K562 (cell line): ENCODE results near the gene FBXW10. TPM values are rescaled to one million over a fixed set of nuclear protein-coding genes. Genes with fewer than 3 reads are reported as not detected.
"Not testable (repeated sequence)": the region's sequence is repeated elsewhere in the genome, so short reads cannot be mapped to it uniquely, and the experiment has no call there.

Experiments
- ATAC-seq: fragments of 200-7000 bp; cut with Tn5 transposase; 3 replicates; pipeline ENCODE4 v1.9.1; 2020; ENCODE audit warnings: moderate library complexity
- BruUV-seq: library from RNA; stranded (reverse); fragments of 400-500 nt; replicated peaks from 2 replicates; lab custom pipeline; 2021; lab: Mats Ljungman, UMichigan
- CTCF ChIA-PET: fragments of 300-600 bp; formaldehyde crosslinking; extraction: SDS; loops from one replicate; lab custom pipeline; 2021; ENCODE audit warnings: low intra/inter-chr PET ratio; lab: Yijun Ruan, JAX
- POLR2A ChIA-PET: fragments of 300-600, 350-650 bp; sonication (Branson Sonifier 250); formaldehyde crosslinking; extraction: SDS; loops from one replicate; lab custom pipeline; 2021; ENCODE audit warnings: antibody characterized with exemption, inconsistent platforms; lab: Yijun Ruan, JAX
- DNase-seq, 4 experiments: peaks; one replicate each; pipeline versions ENCODE4 v3.0.0 to v3.0.0-alpha.2; 2011 to 2018; ENCODE audit warnings: low spot score in 3 of 4, mixed read lengths in 3 of 4; ENCODE audit errors: extremely low read depth in 1 of 4
- FAIRE-seq: peaks from 2 replicates; lab custom pipeline; 2011; peaks lifted over from hg19 to GRCh38; lab: Jason Lieb, UNC
- H2AFZ ChIP-seq: 2 replicates; pipeline ENCODE4 v1.6.0; 2011; ENCODE audit warnings: low read depth, low read length, control low read depth, inconsistent platforms
- H3K27ac ChIP-seq: fragments of 200-600 bp; 3 replicates; pipeline ENCODE4 v1.8.0; 2011; ENCODE audit warnings: low read depth, mild to moderate bottlenecking, control low read depth, inconsistent platforms, low read length, moderate library complexity, mixed read lengths; ENCODE audit errors: extremely low read depth
- H3K27me3 ChIP-seq, 2 experiments: fragments of 300-600 bp in 1 of 2; 2 replicates in 1 of 2; 3 replicates in 1 of 2; pipeline versions ENCODE4 v1.6.0 to v1.8.0; 2011; ENCODE audit warnings: inconsistent platforms in 2 of 2, low read length in 2 of 2, mild to moderate bottlenecking in 1 of 2, mixed read lengths in 1 of 2, moderate library complexity in 1 of 2; ENCODE audit not compliant: control insufficient read depth in 2 of 2, insufficient read depth in 2 of 2
- H3K36me3 ChIP-seq: fragments of 300-600 bp; 3 replicates; pipeline ENCODE4 v1.8.0; 2011; ENCODE audit warnings: mild to moderate bottlenecking, low read length, inconsistent platforms; ENCODE audit not compliant: control insufficient read depth, insufficient read depth
- H3K4me1 ChIP-seq, 2 experiments: fragments of 200-600 bp in 1 of 2; replicated peaks in 1 of 2; 2 replicates in 1 of 2; 3 replicates in 1 of 2; pipeline versions ENCODE4 v1.5.1 to v1.8.0; 2011; ENCODE audit warnings: inconsistent platforms in 2 of 2, low read length in 2 of 2, mild to moderate bottlenecking in 1 of 2, mixed read lengths in 1 of 2, moderate library complexity in 1 of 2; ENCODE audit not compliant: control insufficient read depth in 2 of 2, insufficient read depth in 2 of 2
- H3K4me2 ChIP-seq: 2 replicates; pipeline ENCODE4 v1.6.1; 2011; ENCODE audit warnings: low read length, control low read depth, inconsistent platforms, mixed read lengths; ENCODE audit not compliant: insufficient read depth
- H3K4me3 ChIP-seq: fragments of 200-600 bp; sonication (generic), shearing (Covaris generic); 2 replicates; pipeline ENCODE4 v1.5.1; 2016; ENCODE audit warnings: control low read depth, inconsistent platforms
- H3K79me2 ChIP-seq: fragments of 200-600 bp; 3 replicates; pipeline ENCODE4 v1.8.0; 2011; ENCODE audit warnings: low read length, inconsistent platforms; ENCODE audit not compliant: control insufficient read depth, insufficient read depth
- H3K9ac ChIP-seq, 2 experiments: 2 replicates each; pipeline versions ENCODE4 v1.6.0 to v1.6.1; 2011; ENCODE audit warnings: low read depth in 2 of 2, low read length in 2 of 2, control low read depth in 1 of 2, inconsistent platforms in 1 of 2, mild to moderate bottlenecking in 1 of 2, mixed read lengths in 1 of 2; ENCODE audit not compliant: insufficient read depth in 1 of 2
- H3K9me1 ChIP-seq: one replicate; pipeline ENCODE4 v1.6.0; 2011; ENCODE audit warnings: inconsistent platforms, mild to moderate bottlenecking, low read length, moderate library complexity; ENCODE audit not compliant: control insufficient read depth, insufficient read depth
- H3K9me3 ChIP-seq: replicated peaks from 2 replicates; pipeline ENCODE4 v1.5.1; 2011; ENCODE audit warnings: low read depth, low read length, inconsistent platforms; ENCODE audit not compliant: control insufficient read depth, insufficient read depth
- H4K20me1 ChIP-seq: replicated peaks from 2 replicates; pipeline ENCODE4 v1.6.1; 2011; ENCODE audit warnings: low read length, inconsistent platforms, mixed read lengths; ENCODE audit not compliant: control insufficient read depth, insufficient read depth
- ATF1 ChIP-seq, 2 experiments: fragments of 450-650 bp in 1 of 2; IDR thresholded peaks; 2 replicates each; pipeline ENCODE4 v1.6.1; 2016; ENCODE audit warnings: missing compliant biosample characterization in 1 of 2, missing genetic modification characterization in 1 of 2
- CREM ChIP-seq: IDR thresholded peaks from 2 replicates; pipeline ENCODE4 v1.6.1; 2014; ENCODE audit warnings: antibody characterized with exemption, low read depth
- ELF1 ChIP-seq: fragments of 200-800 bp; sonication (Bioruptor generic); IDR thresholded peaks from 2 replicates; pipeline ENCODE4 v1.6.1; 2016; ENCODE audit warnings: missing genetic modification characterization, missing compliant biosample characterization
- GMEB1 ChIP-seq: fragments of 250-450 bp; sonication (Bioruptor Pico); IDR thresholded peaks from 2 replicates; pipeline ENCODE4 v1.4.0; 2020; ENCODE audit warnings: mild to moderate bottlenecking
- MAZ ChIP-seq, 2 experiments: fragments of 450-650 bp in 1 of 2; sonication (generic) in 1 of 2; formaldehyde crosslinking; IDR thresholded peaks in 1 of 2; conservative IDR thresholded peaks in 1 of 2; 2 replicates each; pipeline versions ENCODE4 v1.4.0 to v1.5.0; 2020; ENCODE audit warnings: mild to moderate bottlenecking in 1 of 2, missing genetic modification reagents in 1 of 2
- MYC ChIP-seq, 2 experiments: fragments of 250-450 bp in 1 of 2; sonication (Bioruptor Pico) in 1 of 2; IDR thresholded peaks; 2 replicates each; pipeline versions ENCODE4 v1.5.1 to v1.6.1; 2012 to 2021; ENCODE audit warnings: low read depth in 2 of 2, borderline replicate concordance in 1 of 2, improper control_type of control experiment in 1 of 2, low read length in 1 of 2, mild to moderate bottlenecking in 1 of 2, moderate library complexity in 1 of 2
- MYNN ChIP-seq, 2 experiments: sonication (generic); formaldehyde crosslinking in 1 of 2; IDR thresholded peaks; 2 replicates each; pipeline versions ENCODE4 v1.5.0 to v1.6.1; 2016 to 2020; ENCODE audit warnings: antibody characterized with exemption in 1 of 2, missing genetic modification reagents in 1 of 2
- NFE2 ChIP-seq: IDR thresholded peaks from 2 replicates; pipeline ENCODE4 v1.6.1; 2014; ENCODE audit warnings: antibody characterized with exemption, low read depth
- POLR2A ChIP-seq: fragments of 450-650 bp; conservative IDR thresholded peaks from 2 replicates; pipeline ENCODE4 v1.6.1; 2016
- POLR2AphosphoS5 ChIP-seq: IDR thresholded peaks from 2 replicates; pipeline ENCODE4 v1.6.1; 2011; ENCODE audit warnings: mild to moderate bottlenecking, low read depth, low read length, moderate library complexity; ENCODE audit not compliant: control insufficient read depth, insufficient read depth
- POLR2G ChIP-seq: fragments of 200-400 bp; formaldehyde crosslinking; IDR thresholded peaks from 2 replicates; pipeline ENCODE4 v1.6.1; 2017; ENCODE audit warnings: low read depth, mild to moderate bottlenecking, antibody characterized with exemption, low read length, moderate library complexity
- RFX5 ChIP-seq: IDR thresholded peaks from 2 replicates; pipeline ENCODE4 v1.6.1; 2011; ENCODE audit warnings: low read depth, mild to moderate bottlenecking, improper control_type of control experiment, low read length
- SPI1 ChIP-seq: IDR thresholded peaks from 2 replicates; pipeline ENCODE4 v1.6.1; 2011; ENCODE audit warnings: low read depth, low read length, control low read depth, borderline replicate concordance
- TAF1 ChIP-seq: IDR thresholded peaks from 2 replicates; pipeline ENCODE4 v1.6.1; 2011; ENCODE audit warnings: mild to moderate bottlenecking, low read length, moderate library complexity; ENCODE audit not compliant: insufficient read depth, control insufficient read depth, severe bottlenecking; ENCODE audit errors: extremely low read depth
- TAF9B ChIP-seq: fragments of 450-650 bp; IDR thresholded peaks from 2 replicates; pipeline ENCODE4 v1.6.1; 2018; ENCODE audit warnings: mild to moderate bottlenecking; ENCODE audit not compliant: partially characterized antibody
- ZFX ChIP-seq: sonication (generic); formaldehyde crosslinking; IDR thresholded peaks from 2 replicates; pipeline ENCODE4 v1.8.0; 2022; ENCODE audit warnings: mild to moderate bottlenecking, missing genetic modification reagents, moderate library complexity
- ZNF324 ChIP-seq: fragments of 250-450 bp; sonication (Bioruptor Pico); IDR thresholded peaks from 2 replicates; pipeline ENCODE4 v1.4.0; 2020; ENCODE audit warnings: mild to moderate bottlenecking
- WGBS: fragments of 100-300 bp; shearing (Covaris generic); methylation state at CpG from one replicate; pipeline ENCODE4 v1.1.6; 2016; ENCODE audit warnings: low coverage, mixed read lengths; ENCODE audit not compliant: insufficient coverage; ENCODE audit errors: missing lambda C conversion rate; 5-methylcytosine and 5-hydroxymethylcytosine counted together
- in situ Hi-C: fragments of 300-500 bp; cut with MboI; formaldehyde crosslinking; loops from 4 replicates; pipeline ENCODE4 v1.15.0; 2018; ENCODE audit warnings: inconsistent platforms, mixed read lengths
- intact Hi-C: fragments of 100-400 bp; cut with micrococcal nuclease; formaldehyde crosslinking; loops from 2 replicates; pipeline ENCODE4 v1.14.2; 2022
- polyA plus RNA-seq, 8 experiments: library from polyadenylated mRNA; depleted of rRNA in 4 of 8; stranded (reverse) in 5 of 8; unstranded in 3 of 8; fragments of >200 nt; fragmentation: Nextera tagmentation in 2 of 8; fragmentation: Illumina TruSeq in 1 of 8; extraction: Ambion mirVana in 2 of 8; extraction: Trizol in 1 of 8; gene quantifications; 2 replicates each; pipeline versions ENCODE4 v1.2.1 to v1.2.3, GENCODE V29; 2011 to 2014; ENCODE audit warnings: inconsistent platforms in 1 of 8, missing spikeins in 1 of 8
- total RNA-seq, 7 experiments: library from RNA; depleted of rRNA in 6 of 7; stranded (reverse); fragments of >200 nt in 6 of 7; fragmentation: Illumina TruSeq in 2 of 7; extraction: Trizol in 2 of 7; gene quantifications; 2 replicates each; pipeline versions ENCODE4 v1.2.1 to v1.2.3, GENCODE V29; 2011 to 2021; ENCODE audit warnings: low replicate concordance in 1 of 7
- TF ChIP-seq, protein P1 (sequence below): fragments of 450-650 bp; IDR thresholded peaks from 2 replicates; pipeline ENCODE4 v1.6.1; 2016; ENCODE audit warnings: low read depth, mild to moderate bottlenecking, moderate library complexity

FBXW10 gene
- total and polyA plus RNA-seq, 9 of the 15 experiments (the other 6 are each of a cell fraction or from before 2014, with no cell fraction given): not detected

DNA sequence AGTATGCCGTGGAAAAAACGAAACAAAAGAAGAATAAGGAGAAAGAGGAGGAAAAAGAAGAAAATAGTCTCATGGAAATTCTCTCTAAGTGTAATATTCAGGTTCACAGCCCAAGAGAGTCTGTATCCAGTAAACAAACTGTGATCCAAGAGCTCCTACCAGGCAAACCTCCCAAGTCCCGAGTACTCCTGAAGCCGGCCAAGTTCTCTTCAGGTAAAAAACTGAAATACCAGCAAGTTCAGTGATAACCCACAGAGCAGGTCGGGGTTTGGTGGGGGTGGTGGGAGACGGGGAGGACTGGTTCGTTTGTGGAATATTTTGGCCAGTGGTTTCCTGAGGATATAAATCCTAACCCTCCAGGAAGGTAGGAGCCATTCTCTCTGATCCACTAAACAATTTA is 28.6 kb downstream of the FBXW10 start (continued):
- TF ChIP-seq ZNF324 (CRISPR knock-in tag): no peak
- TF ChIP-seq RFX5: no peak
- TF ChIP-seq, protein P1, sequence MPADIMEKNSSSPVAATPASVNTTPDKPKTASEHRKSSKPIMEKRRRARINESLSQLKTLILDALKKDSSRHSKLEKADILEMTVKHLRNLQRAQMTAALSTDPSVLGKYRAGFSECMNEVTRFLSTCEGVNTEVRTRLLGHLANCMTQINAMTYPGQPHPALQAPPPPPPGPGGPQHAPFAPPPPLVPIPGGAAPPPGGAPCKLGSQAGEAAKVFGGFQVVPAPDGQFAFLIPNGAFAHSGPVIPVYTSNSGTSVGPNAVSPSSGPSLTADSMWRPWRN: no peak
- TF ChIP-seq ELF1: no peak
- TF ChIP-seq, all 486 proteins: peak for 0

DNA sequence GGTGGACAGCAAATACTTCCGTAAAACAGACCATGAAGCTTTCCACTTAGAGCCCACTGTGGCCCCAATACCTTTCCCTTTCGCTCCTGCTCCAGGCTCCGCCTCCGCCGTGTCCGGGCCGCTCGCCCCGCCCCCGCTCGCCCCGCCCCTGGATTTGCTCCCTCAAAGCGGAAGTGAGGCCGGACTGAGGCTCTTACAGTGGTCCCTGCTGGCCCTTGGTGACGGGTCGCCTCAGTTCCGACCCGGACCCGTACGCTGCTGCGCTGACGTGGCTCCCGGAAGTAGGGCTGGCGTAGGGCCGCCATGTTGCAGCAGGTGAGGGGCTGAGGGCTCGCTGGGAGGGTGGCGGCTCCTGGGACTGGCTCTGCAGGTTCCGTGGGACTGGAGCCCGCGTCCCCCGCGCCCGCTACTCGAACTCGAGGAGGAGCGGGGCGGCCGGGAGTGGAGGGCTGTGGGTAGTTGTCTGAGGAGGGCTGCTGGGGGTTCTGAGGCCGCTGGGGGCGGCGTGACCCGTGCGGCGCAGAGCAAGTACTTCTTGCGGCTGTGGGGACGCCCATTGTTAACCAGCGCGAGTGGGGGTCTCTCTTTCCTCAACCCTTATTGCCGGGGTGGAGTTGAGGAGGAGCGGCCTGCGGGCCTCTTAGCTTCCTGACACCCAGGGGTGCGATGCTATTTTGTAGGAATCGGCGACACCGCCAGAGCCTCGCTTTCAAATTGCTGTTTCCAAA is 37.3 kb downstream of the FBXW10 start, which contains the start of gene TVP23B:
TSS of gene TVP23B (plus strand) at position 193 of the 728 bp plus-strand sequence. CDS start at position 304, 111 bp downstream.
- no CpG with 5 or more reads among the region's 56 CpGs for WGBS
- TF ChIP-seq NFE2: peak; percentile 32; the same call in 1 of the 2 replicates
- peak; percentile 59 for TF ChIP-seq ATF1 (CRISPR knock-in tag; IDR thresholded peaks at IDR 0.05)
- TF ChIP-seq ATF1 (tag; IDR thresholded peaks at IDR 0.05): peak; percentile 67
- TF ChIP-seq MYC (IDR thresholded peaks at IDR 0.05; ENCODE audit: low read depth, low read length): peak; percentile 56
- not testable (repeated sequence) for TF ChIP-seq MYC (CRISPR knock-in tag; IDR thresholded peaks at IDR 0.05; ENCODE audit: borderline replicate concordance, low read depth); MYNN (CRISPR knock-in tag; IDR thresholded peaks at IDR 0.05)
- TF ChIP-seq MAZ (CRISPR knock-in tag; conservative IDR thresholded peaks at IDR 0.05 in 1 of 2, IDR thresholded peaks at IDR 0.05 in 1 of 2): peak in 1 of 2 experiments; percentile 58; a peak in 1 of 4 replicates
- TF ChIP-seq POLR2A: peak; percentile 50; the same call in 1 of the 2 replicates
- TF ChIP-seq TAF9B: peak; percentile 25
- peak; percentile 64 for TF ChIP-seq TAF1
- 0 out of 2 replicates have a peak, but pooled peaks have one; percentile 43 for TF ChIP-seq MYNN (IDR thresholded peaks at IDR 0.05)
- TF ChIP-seq POLR2AphosphoS5: peak; percentile 30; the same call in 1 of the 2 replicates
- peak; percentile 87 for TF ChIP-seq GMEB1 (CRISPR knock-in tag)
- TF ChIP-seq CREM: peak; percentile 94
- TF ChIP-seq SPI1: 0 out of 2 replicates have a peak, but pooled peaks have one; percentile 37
- TF ChIP-seq POLR2G: peak; percentile 87
- 0 out of 2 replicates have a peak, but pooled peaks have one; percentile 32 for TF ChIP-seq ZFX (CRISPR knock-in tag)

More for the DNA sequence above, 37.3 kb downstream of the FBXW10 start, which contains the start of gene TVP23B:
- H3K36me3 ChIP-seq, H3K9me1 ChIP-seq, H3K4me1 ChIP-seq, intact Hi-C loops, H3K9me3 ChIP-seq, CTCF ChIA-PET, H4K20me1 ChIP-seq, H2AFZ ChIP-seq, H3K27me3 ChIP-seq, H3K79me2 ChIP-seq, POLR2A ChIA-PET, in situ Hi-C loops: not testable (repeated sequence)
- Histone ChIP-seq H3K4me2 (peak within 1 kb of the TSS; percentile 32), H3K4me3 (peak within 1 kb of the TSS; percentile 56), H3K27ac (0 out of 3 replicates have a peak within 1 kb of the TSS, but pooled peaks have one; percentile 62), H3K9ac (peak within 1 kb of the TSS; percentile 73 to 83)
- DNase-seq: peak; percentile 56 to 94 (median 64)
- peak; percentile 100 for ATAC-seq
- FAIRE-seq: peak; percentile 81
- TSS peak; percentile 66 for BruUV-seq
